Measurements from ENCODE around the gene FAM241B.
A peak's percentile ranks its signal among the peaks of the same experiment; 100 is the strongest.

Gene FAM241B

DNA sequence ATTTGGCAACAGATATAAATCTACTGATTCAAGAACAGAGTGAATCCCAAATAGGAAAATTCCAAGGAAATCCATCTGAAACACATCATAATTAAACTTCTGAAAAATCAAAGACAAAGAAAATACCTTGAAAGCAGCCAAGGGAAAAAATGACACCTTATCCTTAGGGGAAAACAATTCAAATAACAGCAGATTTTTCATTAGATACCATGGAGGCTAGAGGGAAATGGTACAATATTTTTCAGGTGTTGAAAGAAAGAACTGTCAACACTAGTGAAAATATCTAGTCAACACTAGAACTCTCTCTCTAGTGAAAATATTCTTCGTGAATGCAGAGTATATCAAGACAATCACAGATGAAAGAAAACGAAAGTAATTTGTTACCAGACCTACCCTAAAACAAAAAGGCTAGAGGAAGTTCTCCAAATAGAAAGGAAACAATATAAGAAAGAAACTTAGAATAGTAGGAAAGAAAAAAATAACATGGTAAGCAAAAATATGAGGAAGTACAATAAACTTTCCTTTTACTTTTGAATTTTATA lies 5.7 kb upstream of the FAM241B start:
- Histone ChIP-seq H3K4me1 (ENCODE audit: control insufficient read depth, insufficient read depth, low read length) (no peaks in the 10 kb centered on the region), H3K36me3 (ENCODE audit: control insufficient read depth in 2 of 2, insufficient read depth in 1 of 2, low read length in 2 of 2) (no peaks in the 10 kb centered on the region), H3K4me3 (ENCODE audit: low read depth, low read length) (no peak overlapping the region), H3K27ac (ENCODE audit: extremely low read depth, low read depth, low read length) (no peak overlapping the region), H3K9me3 (ENCODE audit: control insufficient read depth, insufficient read depth, low read depth, low read length) (no peaks in the 10 kb centered on the region)
- ChIA-PET POLR2A (no interaction called here), CTCF (interaction anchor here (0.6 kb wide), 1 partner anchor 334 kb away, joined by 3 read pairs; no protein-coding TSS in a partner anchor)
- no peak for TF ChIP-seq ZSCAN16 (tag by site-specific recombination; IDR thresholded peaks at IDR 0.05)
- TF ChIP-seq SETDB1 (IDR thresholded peaks at IDR 0.05; ENCODE audit: insufficient read length, low read length), result peak; percentile 50
- peak; percentile 62; the same call in 1 of the 2 replicates for TF ChIP-seq PRDM1 (tag by site-specific recombination; IDR thresholded peaks at IDR 0.05)

DNA sequence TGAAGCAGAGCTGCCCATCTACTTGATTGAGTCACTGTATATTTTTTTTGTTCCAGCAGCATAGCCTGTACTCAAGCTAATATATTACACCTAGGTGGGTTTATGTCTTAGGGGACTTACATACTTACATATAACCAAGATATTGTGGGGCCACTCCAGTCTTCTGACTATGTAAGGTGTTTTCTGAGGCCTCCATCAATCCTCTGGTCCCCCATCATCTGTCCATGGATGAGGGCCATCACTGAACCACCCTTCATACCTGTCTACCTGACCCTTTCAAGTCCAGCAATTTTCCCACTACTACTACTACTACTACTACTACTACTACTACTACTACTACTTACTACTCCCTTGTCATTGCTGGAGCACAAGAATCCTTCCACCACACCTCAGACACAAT lies 3.2 kb upstream of the FAM241B start:
- Histone ChIP-seq H3K4me3 (ENCODE audit: low read depth, low read length) (no peak overlapping the region), H3K36me3 (ENCODE audit: control insufficient read depth in 2 of 2, insufficient read depth in 1 of 2, low read length in 2 of 2) (peaks cover 0 to 4% of the 10 kb centered on the region in 2 experiments; a peak in 1 of 3 replicates), H3K27ac (ENCODE audit: extremely low read depth, low read depth, low read length) (no peak overlapping the region), H3K9me3 (ENCODE audit: control insufficient read depth, insufficient read depth, low read depth, low read length) (no peaks in the 10 kb centered on the region), H3K4me1 (ENCODE audit: control insufficient read depth, insufficient read depth, low read length) (no peaks in the 10 kb centered on the region)
- TF ChIP-seq KLF9 (tag by site-specific recombination; IDR thresholded peaks at IDR 0.05; ENCODE audit: low read depth) (no peak), SALL2 (tag by site-specific recombination; IDR thresholded peaks at IDR 0.05; ENCODE audit: borderline replicate concordance) (no peak), ZNF677 (tag by site-specific recombination; IDR thresholded peaks at IDR 0.05) (no peak), KLF7 (tag by site-specific recombination; IDR thresholded peaks at IDR 0.05; ENCODE audit: borderline replicate concordance) (no peak), ZNF501 (tag by site-specific recombination; IDR thresholded peaks at IDR 0.05) (no peak), ZNF423 (tag by site-specific recombination; IDR thresholded peaks at IDR 0.05) (no peak), EGR2 (tag by site-specific recombination; IDR thresholded peaks at IDR 0.05; ENCODE audit: low read depth) (no peak), ZNF670 (tag by site-specific recombination; IDR thresholded peaks at IDR 0.05; ENCODE audit: low read depth) (no peak), ZNF623 (tag by site-specific recombination; IDR thresholded peaks at IDR 0.05) (no peak), ZNF155 (tag by site-specific recombination; IDR thresholded peaks at IDR 0.05) (no peak), ZNF214 (tag by site-specific recombination; IDR thresholded peaks at IDR 0.05; ENCODE audit: borderline replicate concordance) (no peak), WT1 (tag by site-specific recombination; IDR thresholded peaks at IDR 0.05) (no peak)
- TF ChIP-seq, protein P1, sequence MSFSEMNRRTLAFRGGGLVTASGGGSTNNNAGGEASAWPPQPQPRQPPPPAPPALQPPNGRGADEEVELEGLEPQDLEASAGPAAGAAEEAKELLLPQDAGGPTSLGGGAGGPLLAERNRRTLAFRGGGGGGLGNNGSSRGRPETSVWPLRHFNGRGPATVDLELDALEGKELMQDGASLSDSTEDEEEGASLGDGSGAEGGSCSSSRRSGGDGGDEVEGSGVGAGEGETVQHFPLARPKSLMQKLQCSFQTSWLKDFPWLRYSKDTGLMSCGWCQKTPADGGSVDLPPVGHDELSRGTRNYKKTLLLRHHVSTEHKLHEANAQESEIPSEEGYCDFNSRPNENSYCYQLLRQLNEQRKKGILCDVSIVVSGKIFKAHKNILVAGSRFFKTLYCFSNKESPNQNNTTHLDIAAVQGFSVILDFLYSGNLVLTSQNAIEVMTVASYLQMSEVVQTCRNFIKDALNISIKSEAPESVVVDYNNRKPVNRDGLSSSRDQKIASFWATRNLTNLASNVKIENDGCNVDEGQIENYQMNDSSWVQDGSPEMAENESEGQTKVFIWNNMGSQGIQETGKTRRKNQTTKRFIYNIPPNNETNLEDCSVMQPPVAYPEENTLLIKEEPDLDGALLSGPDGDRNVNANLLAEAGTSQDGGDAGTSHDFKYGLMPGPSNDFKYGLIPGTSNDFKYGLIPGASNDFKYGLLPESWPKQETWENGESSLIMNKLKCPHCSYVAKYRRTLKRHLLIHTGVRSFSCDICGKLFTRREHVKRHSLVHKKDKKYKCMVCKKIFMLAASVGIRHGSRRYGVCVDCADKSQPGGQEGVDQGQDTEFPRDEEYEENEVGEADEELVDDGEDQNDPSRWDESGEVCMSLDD (tag by site-specific recombination; IDR thresholded peaks at IDR 0.05), result no peak
- POLR2A ChIA-PET, result no interaction called here
- CTCF ChIA-PET, result interaction anchor here (1.2 kb wide), 1 partner anchor 10 kb away, joined by 8 read pairs; no protein-coding TSS in a partner anchor

DNA sequence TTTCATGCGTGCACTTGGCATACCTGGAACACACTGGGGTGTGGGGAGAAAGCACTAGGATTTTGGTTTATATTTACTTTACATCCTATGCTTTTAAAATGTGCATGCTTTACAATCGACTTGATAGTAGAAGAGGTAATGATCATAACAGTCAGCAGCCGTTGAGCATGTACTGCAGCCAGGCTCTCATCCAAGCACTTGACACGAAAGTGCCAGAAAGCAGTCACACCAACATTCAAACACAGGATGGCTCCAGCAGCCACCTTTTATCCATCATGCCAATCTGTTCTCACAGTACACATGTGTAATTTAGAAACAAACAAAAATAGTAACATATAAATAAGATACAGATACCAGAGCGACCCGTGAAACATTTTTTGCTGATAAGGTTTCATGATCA lies 1.2 kb upstream of the FAM241B start:
- CTCF ChIA-PET, result interaction anchor here (0.5 to 3.0 kb wide), 21 partner anchors 9 to 717 kb away, joined by 3 to 23 read pairs (median 3); no protein-coding TSS in a partner anchor
- Histone ChIP-seq H3K36me3 (ENCODE audit: control insufficient read depth in 2 of 2, insufficient read depth in 1 of 2, low read length in 2 of 2) (peaks cover 0 to 22% of the 10 kb centered on the region in 2 experiments; a peak in 1 of 3 replicates), H3K4me1 (ENCODE audit: control insufficient read depth, insufficient read depth, low read length) (no peaks in the 10 kb centered on the region), H3K4me3 (ENCODE audit: low read depth, low read length) (no peak overlapping the region), H3K27ac (ENCODE audit: extremely low read depth, low read depth, low read length) (no peak overlapping the region), H3K9me3 (ENCODE audit: control insufficient read depth, insufficient read depth, low read depth, low read length) (no peaks in the 10 kb centered on the region)
- TF ChIP-seq ZFP3 (tag by site-specific recombination; IDR thresholded peaks at IDR 0.05; ENCODE audit: low read depth) (no peak), ZNF155 (tag by site-specific recombination; IDR thresholded peaks at IDR 0.05) (no peak), ZNF501 (tag by site-specific recombination; IDR thresholded peaks at IDR 0.05) (no peak), ZNF223 (tag by site-specific recombination; IDR thresholded peaks at IDR 0.05) (no peak), ZNF311 (tag by site-specific recombination; IDR thresholded peaks at IDR 0.05; ENCODE audit: borderline replicate concordance) (no peak), ZNF366 (tag by site-specific recombination; conservative IDR thresholded peaks at IDR 0.05) (no peak)
- POLR2A ChIA-PET, result no interaction called here
